Activated naive CD8-positive, alpha-beta T cell treated with anti-CD3 and anti-CD28 coated beads, Interleukin-2, amount 50 U/mL, for 24 hours (primary cell): Measurements from ENCODE around the gene QRICH2.

Experiments used
- ATAC-seq: fragments of 150-1000 bp; cut with Tn5 transposase; one replicate; pipeline ENCODE4 v1.10.0; 2021
- DNase-seq: peaks from one replicate; pipeline ENCODE4 v3.0.0; 2021
- H3K27ac Mint-ChIP-seq: one replicate; pipeline ENCODE4 v1.8.0; 2021; ENCODE audit warnings: mild to moderate bottlenecking, mixed read lengths
- H3K27me3 Mint-ChIP-seq: one replicate; pipeline ENCODE4 v1.8.0; 2021; ENCODE audit warnings: mixed read lengths
- H3K36me3 Mint-ChIP-seq: one replicate; pipeline ENCODE4 v1.8.0; 2021; ENCODE audit warnings: low read depth, mixed read lengths
- H3K4me1 Mint-ChIP-seq: one replicate; pipeline ENCODE4 v1.8.0; 2021; ENCODE audit warnings: mixed read lengths
- H3K4me3 Mint-ChIP-seq: one replicate; pipeline ENCODE4 v1.8.0; 2021; ENCODE audit warnings: mild to moderate bottlenecking, moderate library complexity, mixed read lengths
- H3K9me3 Mint-ChIP-seq: one replicate; pipeline ENCODE4 v1.8.0; 2021; ENCODE audit warnings: mixed read lengths

The QRICH2 gene

GRCh38 chr17:76276461-76277299 lies 31.4 kb downstream of the QRICH2 start:
- Mint-ChIP-seq H3K4me3 (no peak overlapping the region), H3K9me3 (no peaks in the 10 kb centered on the region), H3K27ac (peak overlapping the region; percentile 36), H3K4me1 (peaks cover 54% of the 10 kb centered on the region), H3K27me3 (no peaks in the 10 kb centered on the region), H3K36me3 (peaks cover 1% of the 10 kb centered on the region)
- DNase-seq (no peak), ATAC-seq (no peak)

GRCh38 chr17:76276069-76276431 lies 32.0 kb downstream of the QRICH2 start:
- Mint-ChIP-seq H3K27ac (peak overlapping the region; percentile 36), H3K36me3 (peaks cover 8% of the 10 kb centered on the region), H3K4me3 (no peak overlapping the region), H3K9me3 (no peaks in the 10 kb centered on the region), H3K27me3 (no peaks in the 10 kb centered on the region), H3K4me1 (peaks cover 61% of the 10 kb centered on the region)
- DNase-seq, result peak; percentile 36
- no peak for ATAC-seq

- peak; percentile 15 for DNase-seq
- Mint-ChIP-seq H3K27ac (peak overlapping the region; percentile 36), H3K9me3 (no peaks in the 10 kb centered on the region), H3K4me1 (peaks cover 66% of the 10 kb centered on the region), H3K4me3 (no peak overlapping the region), H3K27me3 (no peaks in the 10 kb centered on the region), H3K36me3 (peaks cover 13% of the 10 kb centered on the region)
- ATAC-seq, result no peak
Measured at GRCh38 chr17:76275382-76276068, 32.6 kb downstream of the QRICH2 start.

GRCh38 chr17:76274112-76274956 lies 33.7 kb downstream of the QRICH2 start:
- H3K27me3 Mint-ChIP-seq, result no peaks in the 10 kb centered on the region
- H3K9me3 Mint-ChIP-seq, result no peaks in the 10 kb centered on the region
- H3K4me3 Mint-ChIP-seq, result no peak overlapping the region
- DNase-seq (peak; percentile 20), ATAC-seq (no peak)
- peaks cover 74% of the 10 kb centered on the region for H3K4me1 Mint-ChIP-seq
- peaks cover 20% of the 10 kb centered on the region for H3K36me3 Mint-ChIP-seq
- H3K27ac Mint-ChIP-seq, result peak overlapping the region; percentile 98

GRCh38 chr17:76273445-76274111 lies 34.5 kb downstream of the QRICH2 start:
- no peaks in the 10 kb centered on the region for H3K27me3 Mint-ChIP-seq
- ATAC-seq, result no peak
- DNase-seq, result peak; percentile 23
- peaks cover 78% of the 10 kb centered on the region for H3K4me1 Mint-ChIP-seq
- H3K27ac Mint-ChIP-seq, result peak overlapping the region; percentile 98
- peak overlapping the region; percentile 87 for H3K4me3 Mint-ChIP-seq
- H3K9me3 Mint-ChIP-seq, result no peaks in the 10 kb centered on the region
- peaks cover 28% of the 10 kb centered on the region for H3K36me3 Mint-ChIP-seq

DNA sequence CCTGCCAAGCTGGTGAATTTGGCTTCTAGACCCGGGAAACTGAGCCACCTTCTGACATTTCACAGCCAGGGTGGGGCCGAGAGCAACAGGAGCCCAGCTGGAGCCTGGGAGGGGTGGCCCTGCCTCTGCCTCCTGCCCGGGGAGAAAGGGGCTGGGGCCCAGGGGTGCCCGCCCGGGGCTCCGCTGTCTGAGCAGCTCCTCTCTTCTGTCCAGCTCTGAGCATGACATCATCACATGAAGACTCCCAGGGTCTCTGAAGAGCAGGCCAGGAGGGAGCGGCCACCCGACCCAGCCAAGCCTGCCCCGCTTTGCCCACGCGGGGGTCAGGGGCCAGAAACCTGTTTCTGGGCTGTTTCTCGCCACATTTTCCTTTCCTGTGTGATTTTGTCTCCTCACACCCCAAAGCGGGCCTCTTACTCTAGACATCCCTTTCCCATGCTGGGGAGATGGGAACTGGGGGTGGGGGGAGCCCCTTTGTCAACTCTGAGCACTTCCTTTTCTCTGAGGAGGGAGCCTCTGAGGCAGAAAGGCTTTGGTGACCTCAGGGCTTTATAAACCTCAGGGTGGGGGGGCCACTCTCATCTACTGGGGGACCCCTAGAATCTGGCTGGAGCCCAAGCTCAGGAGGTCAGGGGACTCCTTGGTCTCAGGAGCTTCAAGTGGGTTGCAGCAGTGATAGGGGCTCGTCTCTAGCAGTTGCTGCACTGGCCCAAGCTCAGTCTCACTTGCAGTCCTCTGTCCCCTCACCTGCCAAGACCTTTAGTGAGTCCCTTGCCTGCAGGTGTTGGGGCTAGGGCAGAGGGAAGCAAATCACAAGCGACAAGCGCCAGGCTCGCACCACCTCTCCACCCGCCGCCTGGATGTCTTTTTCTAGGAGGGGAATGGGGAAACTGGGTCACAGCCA lies 35.3 kb downstream of the QRICH2 start:
- H3K36me3 Mint-ChIP-seq, result peaks cover 35% of the 10 kb centered on the region
- peaks cover 86% of the 10 kb centered on the region for H3K4me1 Mint-ChIP-seq
- ATAC-seq (peak; percentile 64), DNase-seq (peak; percentile 81)
- H3K9me3 Mint-ChIP-seq, result no peaks in the 10 kb centered on the region
- peak overlapping the region; percentile 87 for H3K4me3 Mint-ChIP-seq
- peak overlapping the region; percentile 98 for H3K27ac Mint-ChIP-seq
- H3K27me3 Mint-ChIP-seq, result no peaks in the 10 kb centered on the region

DNA sequence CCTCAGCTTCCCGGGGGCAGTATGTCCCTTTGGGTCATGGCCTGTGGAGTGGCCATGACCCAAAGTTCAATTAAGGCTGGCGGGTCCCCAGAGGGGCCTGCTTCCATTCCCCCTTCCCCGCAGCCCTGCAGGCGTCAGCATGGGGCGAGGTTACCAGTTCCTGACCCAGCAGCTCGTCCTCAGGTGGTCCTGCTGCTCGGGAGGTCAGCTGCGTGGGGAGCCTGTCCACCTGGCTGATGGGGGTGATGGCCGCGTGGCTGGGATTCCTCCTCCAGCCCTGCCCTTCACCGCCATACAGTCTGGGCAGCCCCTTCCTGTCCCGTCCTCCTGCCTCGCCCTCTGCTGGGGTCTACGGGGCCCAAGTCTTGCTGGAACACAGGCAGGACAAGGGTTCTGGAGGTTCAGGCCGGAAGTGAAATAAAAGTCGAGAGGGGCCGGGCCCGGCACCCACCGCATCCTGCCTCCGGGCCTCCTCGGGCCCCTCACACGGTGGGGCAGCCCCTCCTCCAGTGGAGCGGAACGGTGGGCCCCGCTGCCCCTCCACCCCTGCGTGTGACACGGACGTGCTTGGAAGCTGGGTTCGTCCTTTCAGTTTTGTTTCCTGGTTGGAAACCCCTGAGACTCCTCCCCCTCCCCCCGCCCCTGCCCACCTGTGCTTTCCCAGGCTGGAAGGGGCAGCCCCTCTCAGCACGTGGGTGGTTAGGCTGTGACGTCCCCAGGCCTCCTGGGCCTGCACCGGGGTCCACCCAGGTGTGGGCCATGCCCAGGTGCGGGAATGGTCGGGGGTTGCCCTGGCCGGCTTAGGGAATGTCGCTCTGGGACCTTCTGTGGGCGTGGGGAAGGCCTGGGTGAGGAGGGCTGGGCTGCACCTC lies 36.2 kb downstream of the QRICH2 start:
- peak overlapping the region; percentile 98 for H3K27ac Mint-ChIP-seq
- H3K4me1 Mint-ChIP-seq, result peaks cover 83% of the 10 kb centered on the region
- H3K36me3 Mint-ChIP-seq, result peaks cover 42% of the 10 kb centered on the region
- ATAC-seq (peak; percentile 56), DNase-seq (peak; percentile 95)
- H3K4me3 Mint-ChIP-seq, result peak overlapping the region; percentile 87
- no peaks in the 10 kb centered on the region for H3K27me3 Mint-ChIP-seq
- no peaks in the 10 kb centered on the region for H3K9me3 Mint-ChIP-seq

DNA sequence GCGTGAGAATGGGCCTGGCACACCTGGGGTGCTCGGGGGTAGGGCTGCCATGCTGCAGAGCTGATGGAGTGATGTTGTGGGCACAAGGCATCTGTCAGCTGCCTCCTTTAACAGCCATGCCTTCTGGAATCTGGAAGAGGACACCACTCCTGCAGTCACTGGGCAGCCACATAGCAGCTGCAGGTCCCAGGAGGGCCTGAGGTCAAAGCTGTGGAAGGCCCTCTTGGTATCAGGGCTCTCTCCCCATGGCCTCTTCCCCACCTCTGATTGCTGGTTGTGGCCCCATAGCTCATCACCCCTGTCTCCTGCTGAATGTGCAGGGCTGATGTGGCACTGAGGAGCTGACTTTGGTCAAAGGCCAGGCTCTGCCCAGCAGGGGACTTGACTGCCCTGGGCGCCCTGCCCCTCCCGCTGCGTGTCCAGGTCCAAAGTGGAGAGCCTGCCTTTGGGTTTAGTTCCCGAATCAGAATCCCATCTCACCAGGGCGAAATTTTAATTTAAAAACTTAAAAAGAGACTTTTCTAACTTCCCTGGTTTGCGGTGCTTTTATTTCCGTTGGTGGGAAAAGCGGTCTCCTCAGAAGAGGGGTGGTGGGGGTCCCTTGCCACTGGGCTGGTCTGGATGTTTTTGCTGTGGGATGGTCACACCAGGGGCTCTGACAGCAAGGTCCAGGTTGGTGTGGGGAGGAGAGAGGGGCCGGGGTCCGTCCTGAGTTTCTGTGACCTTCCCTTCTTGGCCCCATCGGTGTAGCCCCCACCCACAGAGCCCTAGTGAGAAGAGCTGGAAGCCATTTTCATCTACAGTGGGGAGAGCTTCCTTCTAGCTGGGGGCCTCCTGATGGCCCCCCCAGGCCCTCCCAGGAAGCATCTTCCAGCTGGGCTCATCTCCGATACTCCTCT lies 37.1 kb downstream of the QRICH2 start:
- Mint-ChIP-seq H3K27ac (peak overlapping the region; percentile 98), H3K36me3 (peaks cover 49% of the 10 kb centered on the region), H3K27me3 (no peaks in the 10 kb centered on the region), H3K4me1 (peaks cover 74% of the 10 kb centered on the region), H3K9me3 (no peaks in the 10 kb centered on the region), H3K4me3 (peak overlapping the region; percentile 87)
- ATAC-seq (no peak), DNase-seq (peak; percentile 48)

- ATAC-seq (no peak), DNase-seq (peak; percentile 74)
- Mint-ChIP-seq H3K4me3 (peak overlapping the region; percentile 87), H3K36me3 (peaks cover 49% of the 10 kb centered on the region), H3K4me1 (peaks cover 67% of the 10 kb centered on the region), H3K27me3 (no peaks in the 10 kb centered on the region), H3K9me3 (no peaks in the 10 kb centered on the region), H3K27ac (peak overlapping the region; percentile 98)
Measured at GRCh38 chr17:76270127-76270592, 37.9 kb downstream of the QRICH2 start.

GRCh38 chr17:76268991-76269981 lies 38.8 kb downstream of the QRICH2 start:
- Mint-ChIP-seq H3K27ac (peak overlapping the region; percentile 98), H3K9me3 (no peaks in the 10 kb centered on the region), H3K27me3 (no peaks in the 10 kb centered on the region), H3K36me3 (peaks cover 49% of the 10 kb centered on the region), H3K4me1 (peaks cover 64% of the 10 kb centered on the region), H3K4me3 (peak overlapping the region; percentile 87)
- DNase-seq (peak; percentile 45), ATAC-seq (no peak)
